MM.1S (cell line): ENCODE measurements around the gene ATP11B.

ENCODE experiments used
- DNase-seq: peaks from one replicate; pipeline ENCODE4 v3.0.0-alpha.2; 2015
- H2AFZ ChIP-seq: fragments of 300-600 bp; sonication (generic); 2 replicates; pipeline ENCODE4 v1.6.0; 2016; ENCODE audit warnings: antibody characterized with exemption, low read length
- H3F3A ChIP-seq: fragments of 300-600 bp; sonication (generic); 2 replicates; pipeline ENCODE4 v1.6.1; 2016; ENCODE audit warnings: mild to moderate bottlenecking, antibody characterized with exemption, low read length, moderate library complexity, mixed read lengths; ENCODE audit not compliant: insufficient read depth
- H3K27ac ChIP-seq: fragments of 300-600 bp; sonication (generic); 2 replicates; pipeline ENCODE4 v1.5.1; 2016; ENCODE audit warnings: mild to moderate bottlenecking, low read length
- H3K27me3 ChIP-seq: fragments of 300-600 bp; sonication (generic); replicated peaks from 2 replicates; pipeline ENCODE4 v1.6.0; 2016; ENCODE audit warnings: low read length; ENCODE audit not compliant: insufficient read depth
- H3K36me3 ChIP-seq: fragments of 300-600 bp; sonication (generic); replicated peaks from 2 replicates; pipeline ENCODE4 v1.6.1; 2016; ENCODE audit warnings: mild to moderate bottlenecking, low read length, mixed read lengths; ENCODE audit not compliant: insufficient read depth
- H3K4me1 ChIP-seq: fragments of 300-600 bp; sonication (generic); 2 replicates; pipeline ENCODE4 v1.6.1; 2016; ENCODE audit warnings: low read length, mixed read lengths
- H3K4me2 ChIP-seq: fragments of 300-600 bp; sonication (generic); 2 replicates; pipeline ENCODE4 v1.6.0; 2016; ENCODE audit warnings: low read depth, low read length
- H3K4me3 ChIP-seq: fragments of 300-600 bp; sonication (generic); 2 replicates; pipeline ENCODE4 v1.5.1; 2016; ENCODE audit warnings: low read length, mixed read lengths
- H3K79me2 ChIP-seq: fragments of 300-600 bp; sonication (generic); 2 replicates; pipeline ENCODE4 v1.6.1; 2016; ENCODE audit warnings: mixed run types, low read length, mixed read lengths
- H3K9ac ChIP-seq: fragments of 300-600 bp; sonication (generic); 2 replicates; pipeline ENCODE4 v1.6.1; 2016; ENCODE audit warnings: low read length, mixed read lengths
- H3K9me2 ChIP-seq: fragments of 300-600 bp; sonication (generic); replicated peaks from 2 replicates; pipeline ENCODE4 v1.6.1; 2016; ENCODE audit warnings: mild to moderate bottlenecking, low read length, mixed read lengths; ENCODE audit not compliant: insufficient read depth
- H3K9me3 ChIP-seq: fragments of 300-600 bp; sonication (generic); replicated peaks from 2 replicates; pipeline ENCODE4 v1.6.1; 2016; ENCODE audit warnings: mild to moderate bottlenecking, low read length, mixed read lengths; ENCODE audit not compliant: insufficient read depth
- H4K20me1 ChIP-seq: fragments of 300-600 bp; sonication (generic); 2 replicates; pipeline ENCODE4 v1.6.1; 2016; ENCODE audit warnings: mild to moderate bottlenecking, low read length, moderate library complexity, mixed read lengths; ENCODE audit not compliant: insufficient read depth
- CTCF ChIP-seq: fragments of 300-600 bp; sonication (generic); IDR thresholded peaks from 2 replicates; pipeline ENCODE4 v1.5.1; 2016; ENCODE audit warnings: antibody characterized with exemption, low read length, mixed read lengths
- EZH2 ChIP-seq: fragments of 300-600 bp; sonication (generic); optimal IDR thresholded peaks from 2 replicates; pipeline ENCODE3; 2017; ENCODE audit warnings: low read depth, mild to moderate bottlenecking, antibody characterized with exemption, low read length, mixed read lengths
- EZH2phosphoT487 ChIP-seq: fragments of 300-600 bp; sonication (generic); IDR thresholded peaks from 2 replicates; pipeline ENCODE4 v1.6.1; 2018; ENCODE audit warnings: antibody characterized with exemption, low read length

ATP11B gene

DNA sequence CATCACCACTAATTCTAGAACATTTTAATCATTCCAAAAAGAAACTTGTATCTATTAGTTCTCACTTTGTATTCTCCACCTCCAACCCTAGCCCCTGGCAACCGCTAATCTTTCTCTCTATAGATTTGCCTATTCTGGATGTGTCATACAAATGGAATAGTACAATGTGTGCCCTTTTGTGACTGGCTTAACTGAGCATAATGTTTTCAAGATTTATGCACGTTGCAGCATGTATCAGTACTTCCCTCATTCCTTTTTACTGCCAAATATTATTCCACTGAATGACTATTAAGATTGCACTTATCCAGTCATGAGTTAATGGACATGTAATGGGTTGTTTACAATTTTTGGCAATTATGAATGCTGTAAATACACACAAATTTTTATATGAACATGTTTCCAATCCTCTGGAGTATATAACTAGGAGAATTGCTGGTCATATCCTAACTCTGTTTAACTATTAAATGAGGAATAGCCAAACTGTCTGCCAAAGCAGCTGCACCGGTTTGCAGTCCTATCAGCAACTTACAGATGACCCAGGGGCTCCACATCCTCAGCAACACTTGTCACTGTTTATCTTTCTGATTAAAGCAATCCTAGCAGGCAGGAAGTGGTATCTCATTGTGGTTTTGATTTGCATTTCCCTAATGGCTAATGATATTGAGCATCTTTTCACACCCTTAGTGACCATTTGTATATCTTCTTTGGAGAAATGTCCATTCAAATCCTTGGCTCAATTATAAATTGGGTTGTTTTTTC is 144.2 kb downstream of the ATP11B start:
- H3K79me2 ChIP-seq, result no peaks in the 10 kb centered on the region
- no peaks in the 10 kb centered on the region for H3K27me3 ChIP-seq
- H3K4me3 ChIP-seq, result no peak overlapping the region
- peak; percentile 84 for DNase-seq
- H3K27ac ChIP-seq, result no peak overlapping the region
- no peak for TF ChIP-seq CTCF
- TF ChIP-seq EZH2phosphoT487, result no peak
- TF ChIP-seq EZH2, result no peak
- no peaks in the 10 kb centered on the region for H4K20me1 ChIP-seq
- H3K9ac ChIP-seq, result no peak overlapping the region
- no peak overlapping the region for H2AFZ ChIP-seq
- H3F3A ChIP-seq, result no peaks in the 10 kb centered on the region
- peaks cover 12% of the 10 kb centered on the region for H3K4me1 ChIP-seq
- H3K36me3 ChIP-seq, result no peaks in the 10 kb centered on the region
- no peak overlapping the region for H3K4me2 ChIP-seq
- H3K9me3 ChIP-seq, result no peaks in the 10 kb centered on the region
- no peaks in the 10 kb centered on the region for H3K9me2 ChIP-seq

- no peaks in the 10 kb centered on the region for H3K27me3 ChIP-seq
- H3K4me1 ChIP-seq, result peaks cover 12% of the 10 kb centered on the region
- DNase-seq, result no peak
- H4K20me1 ChIP-seq, result no peaks in the 10 kb centered on the region
- no peak overlapping the region for H2AFZ ChIP-seq
- no peak overlapping the region for H3K4me3 ChIP-seq
- TF ChIP-seq EZH2 (no peak), CTCF (no peak), EZH2phosphoT487 (no peak)
- H3K4me2 ChIP-seq, result no peak overlapping the region
- H3F3A ChIP-seq, result no peaks in the 10 kb centered on the region
- H3K9me2 ChIP-seq, result no peaks in the 10 kb centered on the region
- H3K9me3 ChIP-seq, result no peaks in the 10 kb centered on the region
- H3K9ac ChIP-seq, result no peak overlapping the region
- no peaks in the 10 kb centered on the region for H3K36me3 ChIP-seq
- H3K79me2 ChIP-seq, result no peaks in the 10 kb centered on the region
- H3K27ac ChIP-seq, result no peak overlapping the region
Measured at GRCh38 chr3:182940266-182940808, 147.0 kb downstream of the ATP11B start.

GRCh38 chr3:182941719-182942118 is 148.4 kb downstream of the ATP11B start:
- TF ChIP-seq EZH2phosphoT487 (no peak), CTCF (no peak), EZH2 (no peak)
- no peak overlapping the region for H3K9ac ChIP-seq
- peaks cover 12% of the 10 kb centered on the region for H3K4me1 ChIP-seq
- no peak for DNase-seq
- H3F3A ChIP-seq, result no peaks in the 10 kb centered on the region
- no peaks in the 10 kb centered on the region for H4K20me1 ChIP-seq
- no peaks in the 10 kb centered on the region for H3K36me3 ChIP-seq
- no peaks in the 10 kb centered on the region for H3K9me3 ChIP-seq
- H3K27ac ChIP-seq, result no peak overlapping the region
- no peak overlapping the region for H3K4me3 ChIP-seq
- H3K9me2 ChIP-seq, result no peaks in the 10 kb centered on the region
- H3K4me2 ChIP-seq, result no peak overlapping the region
- no peaks in the 10 kb centered on the region for H3K79me2 ChIP-seq
- H2AFZ ChIP-seq, result no peak overlapping the region
- no peaks in the 10 kb centered on the region for H3K27me3 ChIP-seq
